Activated CD4-positive, alpha-beta T cell treated with anti-CD3 and anti-CD28 coated beads, Interleukin-2, amount 50 U/mL, for 1 hour (primary cell): ENCODE measurements around the gene SLC35F1.
"Not testable (repeated sequence)": the region's sequence is repeated elsewhere in the genome, so short reads cannot be mapped to it uniquely, and the experiment has no call there.

Experiments
- DNase-seq: peaks from one replicate; pipeline ENCODE4 v3.0.0-alpha.2; 2020

Gene SLC35F1

GRCh38 chr6:117906958-117907600 is at the start of gene SLC35F1:
Gene SLC35F1 (plus strand): TSS chr6:117907264.
- peak; percentile 1 for DNase-seq

GRCh38 chr6:117858601-117859000 is 48.5 kb upstream of the SLC35F1 start:
- not testable (repeated sequence) for DNase-seq

- no peak for DNase-seq
These were observed 45.5 kb upstream of the SLC35F1 start for GRCh38 chr6:117861545-117861944.

- DNase-seq = no peak
These were observed 40.5 kb upstream of the SLC35F1 start for GRCh38 chr6:117866561-117866960.

- no peak for DNase-seq
These were observed 36.4 kb upstream of the SLC35F1 start for GRCh38 chr6:117870486-117871242.

GRCh38 chr6:117880824-117881223 is 26.2 kb upstream of the SLC35F1 start:
- no peak for DNase-seq

- no peak for DNase-seq
These were observed 16.9 kb upstream of the SLC35F1 start for GRCh38 chr6:117890172-117890571.

GRCh38 chr6:117906507-117906957 is 532 bp upstream of the SLC35F1 start:
- DNase-seq = no peak

GRCh38 chr6:117907601-117908245 is 659 bp downstream of the SLC35F1 start:
- no peak for DNase-seq

- no peak for DNase-seq
These were observed 1.4 kb downstream of the SLC35F1 start for GRCh38 chr6:117908246-117909068.

- no peak for DNase-seq
These were observed 2.6 kb downstream of the SLC35F1 start for GRCh38 chr6:117909638-117910037.

GRCh38 chr6:117910549-117910948 is 3.5 kb downstream of the SLC35F1 start:
- DNase-seq = no peak

GRCh38 chr6:117911150-117911549 is 4.1 kb downstream of the SLC35F1 start:
- DNase-seq = no peak

- no peak for DNase-seq
These were observed 4.6 kb downstream of the SLC35F1 start for GRCh38 chr6:117911660-117912059.

- DNase-seq = no peak
These were observed 8.8 kb downstream of the SLC35F1 start for GRCh38 chr6:117915846-117916245.

- no peak for DNase-seq
These were observed 9.4 kb downstream of the SLC35F1 start for GRCh38 chr6:117916483-117916882.

GRCh38 chr6:117917176-117917575 is 10.1 kb downstream of the SLC35F1 start:
- no peak for DNase-seq

- no peak for DNase-seq
These were observed 11.4 kb downstream of the SLC35F1 start for GRCh38 chr6:117918454-117918853.

GRCh38 chr6:117919275-117919674 is 12.2 kb downstream of the SLC35F1 start:
- no peak for DNase-seq

- DNase-seq = no peak
These were observed 13.0 kb downstream of the SLC35F1 start for GRCh38 chr6:117919775-117920729.

- DNase-seq = no peak
These were observed 17.6 kb downstream of the SLC35F1 start for GRCh38 chr6:117924690-117925089.

GRCh38 chr6:117927866-117928265 is 20.8 kb downstream of the SLC35F1 start:
- DNase-seq = no peak
